Measurements from ENCODE around the gene GPATCH4. TPM values are rescaled to one million over a fixed set of nuclear protein-coding genes. Genes with fewer than 3 reads are reported as not detected.

GPATCH4 gene
- total and polyA plus RNA-seq, 2 of the 4 experiments (the other 2 are of a cell fraction), result 32.6 to 41.8 TPM

DNA sequence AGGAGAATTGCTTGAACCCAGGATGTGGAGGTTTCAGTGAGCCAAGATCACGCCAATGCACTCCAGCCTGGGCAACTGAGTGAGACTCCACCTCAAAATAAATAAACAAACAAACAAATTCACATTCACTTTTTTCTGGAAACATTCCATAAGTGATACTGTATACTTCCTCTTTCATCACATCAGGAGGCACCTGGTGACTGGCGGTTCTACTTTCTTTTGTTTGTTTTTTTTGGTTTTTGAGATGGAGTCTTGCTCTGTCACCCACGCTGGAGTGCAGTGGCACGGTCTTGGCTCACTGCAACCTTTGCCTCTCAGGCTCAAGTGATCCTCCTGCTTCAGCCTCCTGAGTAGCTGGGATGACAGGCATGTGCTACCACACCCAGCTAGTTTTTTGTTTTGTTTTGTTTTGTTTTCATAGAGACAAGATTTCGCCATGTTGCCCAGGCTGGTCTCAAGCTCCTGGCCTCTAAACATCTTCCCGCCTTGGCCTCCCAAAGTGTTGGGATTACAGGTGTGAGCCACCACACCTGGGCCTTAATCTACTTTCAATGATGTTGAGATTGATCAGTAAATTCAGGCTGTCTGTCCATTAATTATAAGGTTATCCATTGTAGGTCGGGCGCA lies 28.7 kb upstream of the GPATCH4 start:
- intact Hi-C loops (cut with micrococcal nuclease), result no loop called here
- H4K5ac ChIP-seq (ENCODE audit: low read depth, low read length), result no peak overlapping the region
- no peak overlapping the region for H3K9ac ChIP-seq (ENCODE audit: low read depth, low read length)
- ChIA-PET POLR2A (ENCODE audit: unreplicated experiment) (no interaction called here), CTCF (interaction anchor here (0.6 kb wide), 1 partner anchor 55 kb away, joined by 4 read pairs; no protein-coding TSS in a partner anchor)
- no peak overlapping the region for H2BK5ac ChIP-seq (ENCODE audit: low read depth, low read length, poor library complexity, severe bottlenecking)
- WGBS, 2 experiments (ENCODE audit: extremely low coverage in 2 of 2, insufficient read length in 1 of 2), result no CpG with 5 or more reads among the region's 8 CpGs
- no peaks in the 10 kb centered on the region for H3K79me1 ChIP-seq (ENCODE audit: low read depth in 1 of 2, low read length in 2 of 2)
- no peak for ATAC-seq (ENCODE audit: low read depth)
- no peak overlapping the region for H3K27ac ChIP-seq (ENCODE audit: insufficient read depth, low read length)
- no peak for DNase-seq
- H3K4me3 ChIP-seq (ENCODE audit: insufficient read depth, low read depth, low read length), result no peak overlapping the region
- H3K18ac ChIP-seq (ENCODE audit: low read depth, low read length), result no peak overlapping the region
- no peak overlapping the region for H2AK5ac ChIP-seq (ENCODE audit: low read depth, low read length)
- H2BK15ac ChIP-seq (ENCODE audit: low read depth, low read length), result no peak overlapping the region
- no peak overlapping the region for H2BK120ac ChIP-seq (ENCODE audit: low read depth, low read length)
- peaks cover 7% of the 10 kb centered on the region; the same call in 1 of the 2 replicates for H4K20me1 ChIP-seq (ENCODE audit: insufficient read depth, low read length)
- no peaks in the 10 kb centered on the region; the same call in 1 of the 2 replicates for H3K4me1 ChIP-seq (ENCODE audit: control insufficient read depth, insufficient read depth, low read length)
- H3K9me1 ChIP-seq (ENCODE audit: insufficient read depth, low read length), result no peaks in the 10 kb centered on the region
- H3K14ac ChIP-seq (replicated peaks; ENCODE audit: low read depth, low read length), result no peak overlapping the region
- no TSS peak for BruUV-seq (replicated peaks)
- TF ChIP-seq CHD1 (IDR thresholded peaks at IDR 0.05; ENCODE audit: low read depth, low read length) (no peak), BHLHE40 (IDR thresholded peaks at IDR 0.05; ENCODE audit: low read depth, low read length) (no peak), FOS (IDR thresholded peaks at IDR 0.05; ENCODE audit: low read depth, low read length) (no peak), USF2 (IDR thresholded peaks at IDR 0.05; ENCODE audit: low read depth, low read length) (no peak), RFX5 (IDR thresholded peaks at IDR 0.05; ENCODE audit: low read depth, low read length) (no peak), RCOR1 (IDR thresholded peaks at IDR 0.05; ENCODE audit: insufficient replicate concordance, low read length) (no peak), NFE2L2 (IDR thresholded peaks at IDR 0.05; ENCODE audit: low read depth, low read length) (no peak)
- TF ChIP-seq, protein P1, sequence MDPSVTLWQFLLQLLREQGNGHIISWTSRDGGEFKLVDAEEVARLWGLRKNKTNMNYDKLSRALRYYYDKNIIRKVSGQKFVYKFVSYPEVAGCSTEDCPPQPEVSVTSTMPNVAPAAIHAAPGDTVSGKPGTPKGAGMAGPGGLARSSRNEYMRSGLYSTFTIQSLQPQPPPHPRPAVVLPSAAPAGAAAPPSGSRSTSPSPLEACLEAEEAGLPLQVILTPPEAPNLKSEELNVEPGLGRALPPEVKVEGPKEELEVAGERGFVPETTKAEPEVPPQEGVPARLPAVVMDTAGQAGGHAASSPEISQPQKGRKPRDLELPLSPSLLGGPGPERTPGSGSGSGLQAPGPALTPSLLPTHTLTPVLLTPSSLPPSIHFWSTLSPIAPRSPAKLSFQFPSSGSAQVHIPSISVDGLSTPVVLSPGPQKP (IDR thresholded peaks at IDR 0.05; ENCODE audit: borderline replicate concordance, low read depth, low read length), result no peak
- TF ChIP-seq, protein P2, sequence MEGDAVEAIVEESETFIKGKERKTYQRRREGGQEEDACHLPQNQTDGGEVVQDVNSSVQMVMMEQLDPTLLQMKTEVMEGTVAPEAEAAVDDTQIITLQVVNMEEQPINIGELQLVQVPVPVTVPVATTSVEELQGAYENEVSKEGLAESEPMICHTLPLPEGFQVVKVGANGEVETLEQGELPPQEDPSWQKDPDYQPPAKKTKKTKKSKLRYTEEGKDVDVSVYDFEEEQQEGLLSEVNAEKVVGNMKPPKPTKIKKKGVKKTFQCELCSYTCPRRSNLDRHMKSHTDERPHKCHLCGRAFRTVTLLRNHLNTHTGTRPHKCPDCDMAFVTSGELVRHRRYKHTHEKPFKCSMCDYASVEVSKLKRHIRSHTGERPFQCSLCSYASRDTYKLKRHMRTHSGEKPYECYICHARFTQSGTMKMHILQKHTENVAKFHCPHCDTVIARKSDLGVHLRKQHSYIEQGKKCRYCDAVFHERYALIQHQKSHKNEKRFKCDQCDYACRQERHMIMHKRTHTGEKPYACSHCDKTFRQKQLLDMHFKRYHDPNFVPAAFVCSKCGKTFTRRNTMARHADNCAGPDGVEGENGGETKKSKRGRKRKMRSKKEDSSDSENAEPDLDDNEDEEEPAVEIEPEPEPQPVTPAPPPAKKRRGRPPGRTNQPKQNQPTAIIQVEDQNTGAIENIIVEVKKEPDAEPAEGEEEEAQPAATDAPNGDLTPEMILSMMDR (conservative IDR thresholded peaks at IDR 0.05; ENCODE audit: low read depth, low read length), result no peak
- no peak overlapping the region for H4K91ac ChIP-seq (ENCODE audit: insufficient read depth, low read depth, low read length)
- H2AFZ ChIP-seq (replicated peaks; ENCODE audit: low read length, poor library complexity), result no peak overlapping the region
- H3K27me3 ChIP-seq (ENCODE audit: control insufficient read depth, insufficient read depth, low read length), result peaks cover 56% of the 10 kb centered on the region
- H2BK20ac ChIP-seq (ENCODE audit: low read depth, low read length), result no peak overlapping the region
- H4K8ac ChIP-seq (ENCODE audit: low read depth in 2 of 2, low read length in 2 of 2), result no peak overlapping the region
- no peak overlapping the region for H3K56ac ChIP-seq (ENCODE audit: extremely low read depth, insufficient read depth, low read length)
- dilution Hi-C loops (cut with HindIII; ENCODE audit: low sequenced_read_pairs, unreplicated experiment), result no loop called here
- H3K36me3 ChIP-seq (ENCODE audit: control insufficient read depth, insufficient read depth, low read length), result no peaks in the 10 kb centered on the region
- H3K23ac ChIP-seq (ENCODE audit: low read depth, low read length), result no peak overlapping the region
- H3K9me3 ChIP-seq (ENCODE audit: control insufficient read depth, insufficient read depth, low read length), result no peaks in the 10 kb centered on the region
- in situ Hi-C loops (cut with MboI; ENCODE audit: low sequenced_read_pairs), result no loop called here
- no peak overlapping the region for H2AK9ac ChIP-seq (replicated peaks; ENCODE audit: low read depth, low read length, poor library complexity)
- no peak overlapping the region for H3K4me2 ChIP-seq (ENCODE audit: low read depth, low read length)
- no peak overlapping the region for H3K4ac ChIP-seq (ENCODE audit: low read depth, low read length)

Data from IMR-90 (cell line).